Anterior cingulate cortex (tissue), 58 donors: Measurements from ENCODE around the gene DGKG.

ENCODE experiments used
- DNase-seq, 58 donors: peaks; one replicate each; lab custom pipeline; 2025; lab: John Stamatoyannopoulos, UW

DGKG gene

GRCh38 chr3:186121278-186121677 is 240.8 kb downstream of the DGKG start:
- peak in 3 of 58 donors; percentile 7 to 23 (median 11) for DNase-seq

DNA sequence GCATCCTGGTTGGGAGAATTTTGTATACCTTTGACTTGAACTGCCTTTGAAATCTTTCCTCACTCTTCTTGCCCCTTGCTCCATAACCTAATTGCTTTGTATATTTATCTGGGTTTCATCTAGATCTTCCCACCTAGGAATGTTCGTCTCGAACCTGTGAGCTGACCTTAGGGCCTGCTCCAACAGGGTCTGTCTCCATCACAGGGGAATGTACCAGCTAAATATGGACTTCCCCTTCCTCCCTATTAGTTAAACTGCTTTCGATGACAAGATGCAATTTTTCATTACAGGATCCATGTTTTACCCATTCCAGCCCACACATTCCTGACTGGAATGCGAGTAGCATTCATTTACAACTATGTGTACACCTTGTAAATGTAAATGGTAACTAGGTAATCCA is 242.5 kb downstream of the DGKG start:
- DNase-seq, result no peak

GRCh38 chr3:186118692-186119091 is 243.3 kb downstream of the DGKG start:
- no peak for DNase-seq

GRCh38 chr3:186117521-186118134 is 244.4 kb downstream of the DGKG start:
- no peak for DNase-seq

GRCh38 chr3:186115239-186115996 is 246.6 kb downstream of the DGKG start:
- peak in 23 of 58 donors; percentile 5 to 60 (median 36) for DNase-seq

- peak in 4 of 58 donors; percentile 4 to 18 (median 8) for DNase-seq
These were observed 250.8 kb downstream of the DGKG start for GRCh38 chr3:186110975-186111974.

GRCh38 chr3:186109897-186110803 is 251.9 kb downstream of the DGKG start:
- peak in 18 of 58 donors; percentile 8 to 60 (median 28) for DNase-seq

GRCh38 chr3:186108941-186109865 is 252.8 kb downstream of the DGKG start, which contains the start of gene ETV5:
TSS of gene ETV5 (minus strand) at chr3:186109089. CDS start at chr3:186105868, 3,221 bp downstream.
- peak; percentile 92 to 100 (median 99) for DNase-seq

- DNase-seq, result peak in 27 of 58 donors; percentile 24 to 72 (median 51)
These were observed 253.7 kb downstream of the DGKG start for GRCh38 chr3:186108106-186108940.

- DNase-seq, result peak in 54 of 58 donors; percentile 21 to 77 (median 53)
These were observed 254.6 kb downstream of the DGKG start for GRCh38 chr3:186107215-186108105.

- no peak for DNase-seq
These were observed 256.5 kb downstream of the DGKG start for GRCh38 chr3:186105543-186105942.

- DNase-seq, result peak in 18 of 58 donors; percentile 5 to 56 (median 28)
These were observed 259.3 kb downstream of the DGKG start for GRCh38 chr3:186102687-186103086.

DNA sequence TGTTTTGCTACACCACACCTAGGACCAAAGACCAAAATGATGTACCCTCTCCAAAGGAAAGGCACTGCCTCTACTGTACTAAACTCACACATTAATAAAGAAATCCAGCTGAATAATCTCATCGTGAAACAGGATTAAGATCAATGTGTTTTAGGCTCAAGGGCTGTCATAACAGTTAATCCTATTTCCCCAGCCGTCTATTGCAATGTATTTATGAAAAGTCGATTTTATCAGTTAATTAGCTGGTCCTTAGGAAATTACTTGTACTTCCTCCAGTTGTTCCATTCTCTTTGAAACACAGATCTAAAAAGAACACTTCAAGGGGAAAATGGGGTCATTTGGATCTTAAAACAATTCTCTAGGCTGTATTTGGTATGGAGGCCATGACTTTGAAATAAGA is 261.6 kb downstream of the DGKG start:
- no peak for DNase-seq

DNA sequence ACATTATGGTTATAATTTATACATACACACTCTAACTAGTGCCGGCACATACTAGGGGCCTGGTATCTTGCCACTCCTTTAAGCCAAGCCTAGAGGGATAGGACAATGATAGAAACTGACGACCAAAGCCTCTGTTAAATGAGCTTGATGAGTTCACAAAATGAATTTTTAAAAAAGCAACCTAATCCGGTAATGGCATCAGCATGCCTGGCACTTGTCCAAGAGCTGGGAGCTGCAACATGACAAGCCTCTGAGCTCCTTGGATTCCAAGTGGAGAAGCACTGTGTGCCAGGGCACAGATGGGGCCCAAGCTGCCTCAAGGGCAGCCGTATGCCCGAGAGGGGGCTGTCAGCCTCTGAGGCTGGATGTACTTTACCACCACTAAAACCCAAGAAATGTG is 262.9 kb downstream of the DGKG start:
- peak in 41 of 58 donors; percentile 9 to 77 (median 43) for DNase-seq

DNA sequence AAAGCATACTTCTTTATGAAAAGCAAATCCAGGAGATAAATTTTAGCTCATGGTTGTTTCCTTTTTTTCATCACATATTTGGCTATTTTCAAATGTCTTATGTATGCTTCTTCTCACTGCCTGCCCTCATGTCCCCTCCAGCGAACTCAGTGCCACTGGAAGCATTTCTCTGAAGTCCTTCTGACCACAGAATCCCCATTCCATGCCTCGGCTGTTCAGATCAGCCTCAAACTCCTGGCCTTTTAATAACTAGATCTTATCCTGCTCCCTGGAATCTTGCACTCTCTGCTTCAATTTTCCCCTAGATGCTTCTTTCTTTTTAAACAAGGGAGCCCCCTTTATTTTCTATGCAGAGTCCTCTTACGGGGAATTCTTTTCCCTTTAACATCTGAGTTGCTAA is 263.3 kb downstream of the DGKG start:
- DNase-seq, result no peak
